Gastrocnemius medialis (tissue), 4 donors: ENCODE data around the gene SCN3B.

Experiments used
- POLR2A ChIP-seq, 2 donors: fragments of 450-650 bp; IDR thresholded peaks; one replicate each; pipeline ENCODE4 v1.6.1; 2017; ENCODE audit warnings: antibody characterized with exemption in 2 of 2, mild to moderate bottlenecking in 2 of 2, moderate library complexity in 2 of 2
- TF ChIP-seq, protein P1 (sequence below), 5 experiments: fragments of 450-650 bp in 3 of 5; fragments of 200-600 bp in 2 of 5; sonication (generic) in 2 of 5; IDR thresholded peaks in 4 of 5; conservative IDR thresholded peaks in 1 of 5; 1 replicate in 4 of 5; 2 replicates in 1 of 5; pipeline ENCODE4 v1.5.1; 2016 to 2019; ENCODE audit warnings: antibody characterized with exemption in 5 of 5, mild to moderate bottlenecking in 3 of 5, moderate library complexity in 3 of 5

DNA sequence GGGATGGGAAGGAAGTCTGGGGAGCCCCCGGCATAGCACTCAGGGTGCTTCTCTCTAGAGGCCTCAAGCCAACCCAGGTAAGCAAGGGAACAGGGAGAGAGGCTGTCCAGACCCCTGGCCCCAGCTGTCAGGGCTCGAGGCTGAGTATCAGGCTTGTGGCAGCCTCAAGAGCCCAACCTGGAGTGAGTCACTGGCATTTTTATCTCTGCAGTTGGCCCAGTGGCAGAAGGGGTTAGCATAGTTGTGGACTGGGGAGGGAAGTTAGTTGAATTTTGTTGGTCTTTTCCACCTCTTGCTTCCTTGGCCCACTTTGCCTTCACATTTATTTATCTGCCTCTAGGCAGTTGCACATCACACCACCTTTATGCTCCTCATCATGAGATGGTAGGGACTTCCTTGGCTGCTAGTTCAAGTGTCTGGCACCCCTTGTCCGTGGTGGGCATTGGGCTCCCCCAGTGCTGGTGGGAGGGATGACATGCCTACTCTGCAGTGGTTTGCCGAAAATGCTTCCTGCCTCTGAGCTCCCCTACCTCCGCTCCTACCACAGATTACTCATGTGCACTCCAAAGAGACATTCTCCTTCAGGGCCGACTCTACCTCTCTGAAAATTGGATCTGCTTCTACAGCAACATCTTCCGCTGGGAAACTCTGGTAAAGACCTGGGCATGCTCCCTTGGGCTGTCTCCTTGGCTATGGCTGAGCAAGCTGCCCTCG, 60.1 kb downstream of the SCN3B start:
- TF ChIP-seq, protein P1, sequence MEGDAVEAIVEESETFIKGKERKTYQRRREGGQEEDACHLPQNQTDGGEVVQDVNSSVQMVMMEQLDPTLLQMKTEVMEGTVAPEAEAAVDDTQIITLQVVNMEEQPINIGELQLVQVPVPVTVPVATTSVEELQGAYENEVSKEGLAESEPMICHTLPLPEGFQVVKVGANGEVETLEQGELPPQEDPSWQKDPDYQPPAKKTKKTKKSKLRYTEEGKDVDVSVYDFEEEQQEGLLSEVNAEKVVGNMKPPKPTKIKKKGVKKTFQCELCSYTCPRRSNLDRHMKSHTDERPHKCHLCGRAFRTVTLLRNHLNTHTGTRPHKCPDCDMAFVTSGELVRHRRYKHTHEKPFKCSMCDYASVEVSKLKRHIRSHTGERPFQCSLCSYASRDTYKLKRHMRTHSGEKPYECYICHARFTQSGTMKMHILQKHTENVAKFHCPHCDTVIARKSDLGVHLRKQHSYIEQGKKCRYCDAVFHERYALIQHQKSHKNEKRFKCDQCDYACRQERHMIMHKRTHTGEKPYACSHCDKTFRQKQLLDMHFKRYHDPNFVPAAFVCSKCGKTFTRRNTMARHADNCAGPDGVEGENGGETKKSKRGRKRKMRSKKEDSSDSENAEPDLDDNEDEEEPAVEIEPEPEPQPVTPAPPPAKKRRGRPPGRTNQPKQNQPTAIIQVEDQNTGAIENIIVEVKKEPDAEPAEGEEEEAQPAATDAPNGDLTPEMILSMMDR (IDR thresholded peaks at IDR 0.05 in 4 of 5, conservative IDR thresholded peaks at IDR 0.05 in 1 of 5): no peak
- no peak for TF ChIP-seq POLR2A (IDR thresholded peaks at IDR 0.05)
